HG02642 (cell line): ENCODE data around the gene TLE4.
A peak's percentile ranks its signal among the peaks of the same experiment; 100 is the strongest.

Source experiments
- ATAC-seq: cut with Tn5 transposase; IDR thresholded peaks from one replicate; pipeline ENCODE4 v1.9.1; 2021; ENCODE audit warnings: mild to moderate bottlenecking; ENCODE audit not compliant: unreplicated experiment, poor library complexity

The TLE4 gene

GRCh38 chr9:79570448-79571308 is 1.1 kb upstream of the TLE4 start:
- peak; percentile 0 for ATAC-seq

- no peak for ATAC-seq
Measured at GRCh38 chr9:79572032-79572607, 355 bp downstream of the TLE4 start.

GRCh38 chr9:79572608-79573411 is 1.0 kb downstream of the TLE4 start:
- ATAC-seq, result no peak

GRCh38 chr9:79573412-79573923 is 1.7 kb downstream of the TLE4 start:
- ATAC-seq, result no peak

GRCh38 chr9:79574136-79574535 is 2.4 kb downstream of the TLE4 start:
- ATAC-seq, result no peak

- no peak for ATAC-seq
Measured at GRCh38 chr9:79574781-79575180, 3.0 kb downstream of the TLE4 start.

- no peak for ATAC-seq
Measured at GRCh38 chr9:79575547-79575946, 3.8 kb downstream of the TLE4 start.

GRCh38 chr9:79577969-79578723 is 6.4 kb downstream of the TLE4 start:
- no peak for ATAC-seq

GRCh38 chr9:79578891-79579290 is 7.1 kb downstream of the TLE4 start:
- ATAC-seq, result no peak

- no peak for ATAC-seq
Measured at GRCh38 chr9:79579624-79580023, 7.9 kb downstream of the TLE4 start.

GRCh38 chr9:79580055-79580454 is 8.3 kb downstream of the TLE4 start:
- ATAC-seq, result no peak

GRCh38 chr9:79581388-79581787 is 9.6 kb downstream of the TLE4 start:
- ATAC-seq, result no peak

GRCh38 chr9:79581794-79582193 is 10.0 kb downstream of the TLE4 start:
- ATAC-seq, result no peak

- ATAC-seq, result peak; percentile 85
Measured at GRCh38 chr9:79583952-79584654, 12.3 kb downstream of the TLE4 start.

- no peak for ATAC-seq
Measured at GRCh38 chr9:79584655-79584982, 12.9 kb downstream of the TLE4 start.

- no peak for ATAC-seq
Measured at GRCh38 chr9:79588488-79589223, 16.9 kb downstream of the TLE4 start.

GRCh38 chr9:79591458-79591857 is 19.7 kb downstream of the TLE4 start:
- no peak for ATAC-seq

GRCh38 chr9:79592726-79593493 is 21.1 kb downstream of the TLE4 start:
- ATAC-seq, result no peak
